IMR-90 (cell line): ENCODE results near the gene ARFIP1.

Experiments
- BHLHE40 ChIP-seq: fragments of 150-350 bp; IDR thresholded peaks from 2 replicates; pipeline ENCODE4 v1.6.1; 2016; ENCODE audit warnings: mild to moderate bottlenecking, low read depth, low read length
- CEBPB ChIP-seq: IDR thresholded peaks from 2 replicates; pipeline ENCODE4 v1.6.1; 2012; ENCODE audit warnings: low read depth, low read length, improper control_type of control experiment
- CHD1 ChIP-seq: IDR thresholded peaks from 2 replicates; pipeline ENCODE4 v1.6.1; 2012; ENCODE audit warnings: low read depth, low read length, improper control_type of control experiment
- CTCF ChIP-seq: conservative IDR thresholded peaks from 2 replicates; pipeline ENCODE4 v1.5.1; 2012; ENCODE audit warnings: mild to moderate bottlenecking, low read depth, low read length, improper control_type of control experiment
- POLR2A ChIP-seq: IDR thresholded peaks from 2 replicates; pipeline ENCODE4 v1.6.1; 2012; ENCODE audit warnings: mild to moderate bottlenecking, low read depth, low read length
- RAD21 ChIP-seq: IDR thresholded peaks from 2 replicates; pipeline ENCODE4 v1.6.1; 2012; ENCODE audit warnings: low read length, improper control_type of control experiment
- RFX5 ChIP-seq: IDR thresholded peaks from 2 replicates; pipeline ENCODE4 v1.8.0; 2012; ENCODE audit warnings: low read depth, mild to moderate bottlenecking, low read length, moderate library complexity

GRCh38 chr4:152808670-152809069 lies 28.9 kb downstream of the ARFIP1 start:
- TF ChIP-seq CTCF (no peak), RFX5 (no peak), POLR2A (no peak), CHD1 (no peak), RAD21 (no peak), CEBPB (no peak), BHLHE40 (no peak)
